ENCODE results near the gene MAN1A2.
"Not testable (repeated sequence)": the region's sequence is repeated elsewhere in the genome, so short reads cannot be mapped to it uniquely, and the experiment has no call there.

Gene MAN1A2

GRCh38 chr1:117501281-117501680, 134.0 kb downstream of the MAN1A2 start:
- DNase-seq: no peak

DNA sequence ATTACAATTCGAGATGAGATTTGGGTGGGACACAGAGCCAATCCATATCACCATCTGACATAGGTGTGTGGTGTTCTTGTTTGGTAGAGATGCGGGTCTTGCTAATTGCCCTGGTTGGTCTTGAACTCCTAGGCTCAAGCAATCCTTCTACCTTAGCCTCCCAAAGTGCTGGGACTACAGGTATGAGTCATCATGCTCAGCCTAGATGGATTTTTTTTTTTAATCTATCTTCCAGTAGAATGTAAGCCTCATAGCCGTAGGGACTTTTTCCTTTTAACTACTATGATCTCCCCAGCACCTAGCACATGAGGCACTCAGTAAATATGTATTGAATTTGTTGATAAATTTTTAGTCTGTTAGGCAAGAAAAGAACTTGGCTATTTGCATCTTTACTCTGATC, 144.0 kb downstream of the MAN1A2 start:
- DNase-seq: no peak

- DNase-seq: no peak
Observed at GRCh38 chr1:117512728-117513321, 145.6 kb downstream of the MAN1A2 start.

GRCh38 chr1:117523111-117523510, 155.9 kb downstream of the MAN1A2 start:
- DNase-seq: no peak

GRCh38 chr1:117527074-117527473, 159.8 kb downstream of the MAN1A2 start:
- no peak for DNase-seq

DNA sequence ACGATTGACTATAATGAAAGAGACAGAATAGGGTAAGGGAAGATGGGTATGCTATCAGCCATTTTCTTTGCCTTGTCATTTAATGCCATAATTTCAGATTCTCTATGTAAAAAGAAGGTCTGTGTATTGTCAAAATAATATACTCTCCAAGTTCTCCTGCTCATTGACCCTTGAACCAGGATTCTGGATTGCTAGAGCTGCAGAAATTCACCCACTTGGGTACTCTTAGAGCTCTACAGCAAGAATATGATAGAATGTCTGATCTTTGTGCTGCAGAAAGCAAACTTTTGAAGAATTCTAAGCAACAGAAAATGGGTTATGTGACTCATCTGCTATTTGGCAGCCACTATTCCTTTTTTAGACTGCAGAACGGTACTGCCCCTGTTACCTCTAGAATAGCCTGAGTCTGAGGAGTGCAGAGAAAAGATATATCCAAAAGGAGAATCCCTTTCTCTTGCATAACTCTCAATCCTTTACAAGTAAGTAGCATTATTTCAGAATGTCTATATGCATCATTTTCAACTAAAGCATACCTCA, 160.4 kb downstream of the MAN1A2 start:
- no peak for DNase-seq

DNA sequence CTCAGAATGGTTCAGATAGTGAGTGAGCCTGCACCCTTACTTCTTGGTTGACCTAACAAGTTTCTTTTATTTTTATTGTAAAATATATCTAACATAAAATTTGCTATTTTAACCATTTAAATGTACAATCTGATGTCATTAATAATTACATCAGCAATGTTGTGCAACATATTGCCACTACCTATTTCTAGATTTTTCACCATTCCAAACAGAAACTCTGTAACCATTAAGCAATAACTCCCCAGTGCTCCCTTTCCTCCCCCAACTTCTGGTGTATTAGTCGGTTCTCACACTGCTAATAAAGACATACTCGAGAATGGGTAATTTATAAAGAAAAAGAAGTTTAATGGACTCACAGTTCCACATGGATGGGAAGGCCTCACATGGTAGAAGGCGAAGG, 162.4 kb downstream of the MAN1A2 start:
- DNase-seq: no peak

DNA sequence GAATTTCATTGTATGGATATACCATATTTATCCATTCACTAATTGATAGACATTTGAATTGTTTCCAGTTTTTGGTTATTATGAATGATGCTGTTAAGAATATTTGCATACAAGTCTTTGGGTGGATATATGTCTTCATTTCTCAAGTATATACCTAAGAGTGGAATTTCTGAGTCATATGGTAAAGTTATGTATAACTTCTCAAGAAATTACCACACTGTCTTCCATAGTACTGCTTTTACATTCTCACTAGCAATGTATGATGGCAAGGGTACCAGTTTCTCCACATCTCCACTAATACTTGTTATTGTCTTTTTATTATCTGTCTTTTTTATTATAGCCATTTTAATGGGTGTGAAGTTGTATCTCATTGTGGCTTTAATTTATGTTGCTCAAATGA, 164.0 kb downstream of the MAN1A2 start:
- DNase-seq: no peak

DNA sequence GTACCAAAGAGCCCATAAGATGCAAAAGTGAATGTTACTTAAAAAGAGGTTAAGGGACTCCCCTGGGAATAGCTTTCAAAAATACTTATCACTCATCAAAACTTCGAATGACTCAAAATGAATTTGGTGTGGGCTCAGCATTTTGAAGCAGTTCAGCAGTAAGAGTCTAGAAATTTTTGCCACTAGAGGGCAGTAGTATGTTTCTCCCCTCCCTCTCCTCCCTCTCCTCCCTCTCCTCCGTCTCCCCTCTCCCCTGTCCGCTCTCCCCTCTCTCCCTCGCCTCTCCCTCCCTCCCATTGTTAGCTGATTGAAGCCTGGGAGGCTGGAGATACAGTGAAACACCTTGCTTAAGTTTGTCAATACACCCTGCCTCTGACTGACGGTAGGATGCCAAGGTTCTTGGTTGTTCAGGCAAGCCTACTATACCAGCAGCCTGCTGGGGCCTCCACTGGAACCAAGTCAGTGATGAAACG, 167.8 kb downstream of the MAN1A2 start:
- peak; percentile 17 for DNase-seq

GRCh38 chr1:117535821-117536220, 168.6 kb downstream of the MAN1A2 start:
- no peak for DNase-seq

DNA sequence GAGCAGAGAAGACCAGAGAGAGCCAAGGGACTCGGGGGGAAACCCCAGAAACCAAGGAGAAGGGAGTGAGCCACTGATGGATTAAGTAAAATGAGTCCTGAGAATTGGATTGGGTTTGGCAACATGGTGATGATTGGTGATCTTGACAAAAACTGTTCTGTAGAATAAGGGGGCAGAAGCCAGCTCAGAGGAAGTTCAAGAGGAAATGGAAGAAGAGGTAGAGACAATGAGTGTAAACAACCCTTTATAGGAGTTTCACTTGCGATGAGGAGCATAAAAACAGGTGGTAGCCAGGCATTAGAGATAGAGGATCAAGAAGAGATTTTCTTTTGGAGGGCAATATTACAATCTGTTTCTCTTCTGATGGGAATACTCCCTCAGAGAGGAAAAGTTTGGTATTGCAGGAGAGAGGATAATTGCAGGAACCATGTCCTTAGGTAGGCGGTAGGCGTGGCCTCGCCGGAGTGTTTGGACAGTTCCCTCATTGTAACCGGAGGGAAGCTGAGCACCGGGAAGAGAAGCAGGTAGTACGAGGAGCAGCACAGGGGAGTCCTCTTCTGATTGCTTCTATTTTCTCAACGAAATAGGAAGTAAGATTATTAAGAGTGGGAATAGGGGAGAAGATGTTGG, 170.2 kb downstream of the MAN1A2 start:
- DNase-seq: no peak

- DNase-seq: no peak
Observed at GRCh38 chr1:117540532-117540931, 173.3 kb downstream of the MAN1A2 start.

- no peak for DNase-seq
Observed at GRCh38 chr1:117541003-117541402, 173.8 kb downstream of the MAN1A2 start.

- DNase-seq: no peak
Observed at GRCh38 chr1:117541585-117541984, 174.3 kb downstream of the MAN1A2 start.

GRCh38 chr1:117544509-117545109, 177.4 kb downstream of the MAN1A2 start:
- no peak for DNase-seq

- no peak for DNase-seq
Observed at GRCh38 chr1:117546467-117546866, 179.2 kb downstream of the MAN1A2 start.

DNA sequence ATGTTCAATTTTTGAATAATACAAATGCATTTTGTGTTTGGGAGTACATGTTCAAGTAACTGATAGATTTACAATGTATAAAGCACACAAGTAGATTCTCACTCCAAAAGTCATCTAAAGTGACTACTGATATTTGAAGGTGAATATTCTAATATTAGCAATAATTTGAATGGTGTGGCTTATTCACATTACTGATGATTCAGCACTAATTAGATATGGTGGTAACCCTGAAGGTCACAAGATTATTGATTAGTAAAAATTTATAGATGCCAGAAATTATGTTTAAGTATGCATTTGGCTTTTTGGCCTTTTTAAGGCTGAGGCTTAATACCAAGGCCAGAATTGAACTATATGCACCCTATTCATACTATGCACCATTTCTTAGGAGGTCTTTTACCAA, 186.2 kb downstream of the MAN1A2 start:
- DNase-seq: no peak

GRCh38 chr1:117555806-117556205, 188.6 kb downstream of the MAN1A2 start:
- no peak for DNase-seq

DNA sequence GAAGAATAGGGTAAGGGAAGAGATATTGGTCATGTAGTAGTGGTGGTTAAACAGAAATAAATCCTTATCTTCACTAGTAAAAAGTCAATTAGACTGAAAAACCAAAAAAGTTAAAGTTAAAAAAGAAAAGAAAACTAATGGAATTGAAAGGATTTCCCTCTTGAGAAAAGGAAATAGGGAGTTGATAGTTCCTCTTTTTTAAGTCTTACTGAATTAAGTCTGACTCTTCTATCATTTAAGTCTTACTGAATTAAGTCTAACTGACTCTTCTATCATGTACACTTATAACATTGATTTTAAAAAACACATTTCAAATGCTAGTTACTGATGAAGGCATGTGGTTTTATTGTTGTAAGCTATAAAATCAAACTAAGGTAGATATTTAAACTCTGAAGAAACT, 189.1 kb downstream of the MAN1A2 start:
- no peak for DNase-seq

DNA sequence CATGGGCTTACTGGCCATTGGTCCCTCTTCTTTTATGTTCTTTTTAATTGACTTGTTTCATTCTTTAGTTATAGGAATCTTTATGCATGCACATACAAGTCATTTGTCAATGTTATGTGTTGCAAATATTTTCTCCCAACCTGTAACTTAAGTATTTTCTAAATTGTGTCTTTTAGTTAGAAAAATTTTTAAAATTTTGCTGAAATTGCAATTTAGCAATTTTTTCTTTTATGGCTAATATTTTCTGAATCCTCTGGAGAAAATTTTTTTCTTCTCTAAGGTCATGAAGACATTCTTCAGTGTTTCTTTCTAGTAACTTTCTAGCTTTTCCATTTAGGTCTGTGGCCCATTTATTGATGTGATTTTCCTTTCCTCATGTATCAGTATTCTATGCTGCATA, 189.7 kb downstream of the MAN1A2 start:
- no peak for DNase-seq

DNA sequence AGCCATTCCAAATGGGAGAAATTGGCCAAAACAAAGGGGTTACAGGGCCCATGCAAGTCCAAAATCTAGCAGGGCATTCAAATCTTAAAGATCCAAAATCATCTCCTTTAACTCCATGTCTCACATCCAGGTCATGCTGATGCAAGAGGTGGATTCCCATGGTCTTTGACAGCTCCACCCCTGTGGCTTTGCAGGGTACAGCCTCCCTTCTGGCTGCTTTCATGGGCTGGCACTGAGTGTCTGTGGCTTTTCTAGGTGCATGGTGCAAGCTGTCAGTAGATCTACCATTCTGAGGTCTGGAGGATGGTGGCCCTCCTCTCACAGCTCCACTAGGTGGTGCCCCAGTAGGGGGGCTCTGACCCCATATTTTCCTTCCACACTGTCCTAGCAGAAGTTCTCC, 191.2 kb downstream of the MAN1A2 start:
- not testable (repeated sequence) for DNase-seq

DNA sequence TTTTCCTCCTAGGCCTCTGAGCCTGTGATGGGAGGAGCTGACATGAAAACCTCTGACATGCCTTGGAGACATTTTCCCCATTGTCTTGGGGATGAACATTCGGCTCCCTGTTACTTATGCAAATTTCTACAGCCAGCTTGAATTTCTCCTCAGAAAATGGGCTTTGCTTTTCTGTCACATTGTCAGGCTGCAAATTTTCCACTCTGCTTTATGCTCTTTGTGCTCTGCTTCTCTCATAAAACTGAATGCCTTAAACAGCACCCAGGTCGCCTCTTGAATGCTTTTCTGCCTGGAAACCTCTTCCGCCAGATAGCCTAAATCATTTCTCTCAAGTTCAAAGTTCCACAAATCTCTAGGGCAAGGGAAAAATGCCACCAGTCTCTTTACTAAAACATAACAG, 191.9 kb downstream of the MAN1A2 start:
- DNase-seq: no peak

GRCh38 chr1:117559985-117560384, 192.7 kb downstream of the MAN1A2 start:
- DNase-seq: no peak

- DNase-seq: no peak
Observed at GRCh38 chr1:117561071-117561470, 193.8 kb downstream of the MAN1A2 start.

Measured in effector CD4-positive, alpha-beta T cell (primary cell).